Cardiac septum (tissue), 1 donor: Measurements from ENCODE around the gene OR5D14. TPM values are rescaled to one million over a fixed set of nuclear protein-coding genes. Genes with fewer than 3 reads are reported as not detected.

Experiments used
- DNase-seq: peaks from one replicate; pipeline ENCODE4 v3.0.0-alpha.2; 2020; ENCODE audit warnings: low spot score
- intact Hi-C: fragments of 100-400 bp; cut with DNase I; formaldehyde crosslinking; loops from one replicate; pipeline ENCODE4 v1.14.0; 2022
- long read RNA-seq: library from polyadenylated mRNA; unstranded; transcript quantifications from one replicate; pipeline ENCODE4 v2.0.0, GENCODE V29; 2021
- total RNA-seq: library from RNA; stranded (reverse); fragmentation: NEBNext Ultra II Directional; extraction: Animal tissue kit (Norgen Biotek cat#: 25700); gene quantifications from one replicate; pipeline ENCODE4 v1.2.1, GENCODE V29; 2021
- donor health status: DM: no; HTN: no; CAD: no.

Gene OR5D14
- total RNA-seq = not detected
- long read RNA-seq = 0 reads

DNA sequence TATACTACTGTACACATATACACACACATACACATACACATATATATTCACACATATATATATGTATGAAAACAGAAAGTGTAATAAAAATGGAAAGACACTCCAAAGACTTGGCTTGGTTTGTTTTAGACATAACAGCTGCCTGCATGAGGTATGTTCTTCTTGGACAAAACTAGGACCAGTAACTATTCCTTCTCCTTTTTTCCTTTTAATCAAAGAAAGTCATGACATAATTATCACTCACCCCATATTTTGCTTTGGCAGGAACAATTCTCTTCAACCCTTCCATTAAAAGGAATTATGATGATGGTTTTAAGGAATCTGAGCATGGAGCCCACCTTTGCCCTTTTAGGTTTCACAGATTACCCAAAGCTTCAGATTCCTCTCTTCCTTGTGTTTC is at the start of gene OR5D14:
Gene OR5D14, plus strand, starts transcription at position 301 of the 400 bp plus-strand sequence. Its CDS starts 0 bp downstream, at position 301.
- no peak for DNase-seq
- intact Hi-C loops = no loop called here

DNA sequence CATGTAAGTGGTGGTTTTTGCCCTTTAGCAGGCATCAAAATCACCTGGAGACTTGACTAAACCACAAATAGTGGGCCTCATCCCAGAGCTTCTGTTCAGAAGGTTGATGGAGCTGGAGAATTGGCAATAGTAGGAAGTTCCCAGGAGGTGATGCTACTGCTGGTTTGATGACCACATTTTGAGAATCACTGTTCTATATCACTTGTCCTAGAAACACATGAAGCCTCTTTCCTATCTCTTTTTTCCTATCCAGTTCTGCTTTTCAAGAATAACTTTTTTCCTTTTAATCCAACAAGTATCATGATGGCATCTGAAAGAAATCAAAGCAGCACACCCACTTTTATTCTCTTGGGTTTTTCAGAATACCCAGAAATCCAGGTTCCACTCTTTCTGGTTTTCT is 22.2 kb upstream of the OR5D14 start, which contains the start of gene OR5D13:
Gene OR5D13, plus strand, starts transcription at position 301 of the 400 bp plus-strand sequence. Its CDS starts 0 bp downstream, at position 301.
- no peak for DNase-seq
- intact Hi-C loops = no loop called here

- intact Hi-C loops = no loop called here
- no peak for DNase-seq
These were observed 3.8 kb upstream of the OR5D14 start for GRCh38 chr11:55791606-55792005.

DNA sequence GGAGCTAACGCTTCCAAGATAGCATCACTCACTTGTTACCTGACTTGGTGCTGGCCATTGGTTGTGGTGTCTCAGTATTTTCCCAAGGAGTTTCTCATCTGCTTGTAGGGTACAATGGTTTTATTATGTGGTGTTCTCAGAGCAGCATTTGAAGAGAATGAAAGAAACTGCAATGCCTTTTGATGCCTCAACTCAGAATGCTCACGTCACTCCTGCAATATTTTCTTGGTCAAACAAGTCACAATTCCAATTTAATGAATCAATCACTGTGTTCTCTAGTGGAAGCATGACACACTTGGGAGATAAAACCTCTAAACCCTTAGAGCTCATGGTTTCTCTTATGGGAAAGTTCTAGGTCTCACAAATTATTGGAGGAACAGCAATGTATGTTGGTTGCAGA is 2.0 kb upstream of the OR5D14 start:
- DNase-seq = no peak
- intact Hi-C loops = no loop called here

DNA sequence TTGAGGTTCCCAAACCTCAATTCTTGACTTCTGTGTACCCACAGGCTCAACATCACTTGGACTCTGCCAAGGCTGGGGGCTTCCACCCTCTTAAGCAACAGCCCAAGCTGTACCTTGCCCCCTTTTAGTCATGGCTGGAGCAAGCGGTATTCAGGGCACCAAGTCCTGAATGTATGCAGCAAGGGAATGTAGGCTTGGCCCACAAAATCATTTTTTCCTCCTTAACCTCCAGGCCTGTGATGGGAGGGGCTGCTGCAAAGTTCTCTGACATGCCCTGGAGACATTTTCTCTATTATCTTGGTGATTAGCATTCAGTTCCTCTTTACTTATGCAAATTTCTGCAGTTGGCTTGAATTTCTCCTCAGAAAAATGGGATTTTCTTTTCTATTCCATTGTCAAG is 10.9 kb downstream of the OR5D14 start:
- no peak for DNase-seq
- intact Hi-C loops = no loop called here

- intact Hi-C loops = no loop called here
- no peak for DNase-seq
These were observed 15.7 kb downstream of the OR5D14 start, which contains the start of gene OR5L1 for GRCh38 chr11:55811067-55811466. TSS of gene OR5L1 (plus strand) at chr11:55811367. CDS start at chr11:55811467, 100 bp downstream.

GRCh38 chr11:55819330-55819729 is 24.0 kb downstream of the OR5D14 start, which contains the start of gene OR5D18:
TSS of gene OR5D18 (plus strand) at chr11:55819630. CDS start at chr11:55819630, 0 bp downstream.
- DNase-seq = no peak
- intact Hi-C loops = no loop called here

DNA sequence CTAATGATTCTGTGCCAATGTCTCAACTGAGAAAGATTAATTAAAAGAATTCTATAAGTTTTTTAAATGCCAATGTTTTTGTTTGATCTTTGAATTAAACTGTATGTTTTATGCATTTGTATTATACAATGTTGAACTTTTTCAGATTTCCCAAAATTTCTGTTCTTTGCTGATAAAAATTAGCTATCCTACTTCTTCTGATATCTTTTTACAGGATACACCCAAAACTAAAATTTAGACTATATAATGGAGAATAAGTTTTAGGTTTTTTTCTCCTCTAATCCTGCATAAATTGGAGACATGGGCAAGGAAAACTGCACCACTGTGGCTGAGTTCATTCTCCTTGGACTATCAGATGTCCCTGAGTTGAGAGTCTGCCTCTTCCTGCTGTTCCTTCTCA is 31.6 kb downstream of the OR5D14 start, which contains the start of gene OR5L2:
Gene OR5L2, plus strand, starts transcription at position 301 of the 400 bp plus-strand sequence. Its CDS starts 0 bp downstream, at position 301.
- no peak for DNase-seq
- intact Hi-C loops = no loop called here

DNA sequence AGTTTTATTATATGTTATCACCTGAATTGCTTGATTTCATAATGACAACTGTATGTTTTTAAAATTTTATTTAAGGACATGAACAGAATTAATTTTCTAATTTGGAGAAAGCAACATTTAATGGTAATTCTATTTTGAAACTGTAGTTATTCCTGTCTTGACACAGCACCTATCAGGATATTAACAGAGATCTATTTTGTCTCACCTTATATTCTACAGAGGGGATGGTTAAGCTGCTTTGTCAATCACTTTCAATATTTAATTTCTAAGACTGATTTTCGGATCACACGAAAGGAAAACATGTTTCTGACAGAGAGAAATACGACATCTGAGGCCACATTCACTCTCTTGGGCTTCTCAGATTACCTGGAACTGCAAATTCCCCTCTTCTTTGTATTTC is 43.1 kb downstream of the OR5D14 start, which contains the start of gene OR5D16:
Gene OR5D16, plus strand, starts transcription at position 301 of the 400 bp plus-strand sequence. Its CDS starts 0 bp downstream, at position 301.
- no peak for DNase-seq
- intact Hi-C loops = no loop called here

Other genes starting within 250 kb of the OR5D14 start
- not detected for gene OR4C15, start 241.1 kb upstream of the OR5D14 start, total RNA-seq
- not detected for gene OR4C16, start 223.4 kb upstream of the OR5D14 start, total RNA-seq
- not detected for gene OR4C11, start 187.9 kb upstream of the OR5D14 start, total RNA-seq
- gene OR4P4, start 160.4 kb upstream of the OR5D14 start, total RNA-seq = not detected
- gene OR4S2, start 147.2 kb upstream of the OR5D14 start, total RNA-seq = not detected
- not detected for gene OR4C6, start 133.4 kb upstream of the OR5D14 start, total RNA-seq
- not detected for gene OR5D13, start 22.1 kb upstream of the OR5D14 start, total RNA-seq
- not detected for gene OR5L1, start 15.8 kb downstream of the OR5D14 start, total RNA-seq
- gene OR5D18, start 24.1 kb downstream of the OR5D14 start, total RNA-seq = not detected
- not detected for gene OR5L2, start 31.7 kb downstream of the OR5D14 start, total RNA-seq
- not detected for gene OR5D16, start 43.2 kb downstream of the OR5D14 start, total RNA-seq
- gene TRIM51, start 87.7 kb downstream of the OR5D14 start, total RNA-seq = not detected
- not detected for gene OR5W2, start 119.0 kb downstream of the OR5D14 start, total RNA-seq
- gene OR5I1, start 140.8 kb downstream of the OR5D14 start, total RNA-seq = not detected
- not detected for gene OR10AG1, start 174.4 kb downstream of the OR5D14 start, total RNA-seq
- gene OR5F1, start 199.1 kb downstream of the OR5D14 start, total RNA-seq = not detected
- gene OR5AS1, start 232.1 kb downstream of the OR5D14 start, total RNA-seq = not detected